K562 (cell line): Measurements from ENCODE around the gene LMO4. TPM values are rescaled to one million over a fixed set of nuclear protein-coding genes. Genes with fewer than 3 reads are reported as not detected.
A peak's percentile ranks its signal among the peaks of the same experiment; 100 is the strongest.

Source experiments
- ARID2 ChIP-seq: fragments of 450-650 bp; IDR thresholded peaks from 2 replicates; pipeline ENCODE4 v1.6.1; 2017; ENCODE audit warnings: antibody characterized with exemption, mild to moderate bottlenecking
- ATF1 ChIP-seq, 2 experiments: fragments of 450-650 bp in 1 of 2; IDR thresholded peaks; 2 replicates each; pipeline ENCODE4 v1.6.1; 2016; ENCODE audit warnings: missing compliant biosample characterization in 1 of 2, missing genetic modification characterization in 1 of 2
- BMI1 ChIP-seq: fragments of 150-350 bp; IDR thresholded peaks from 2 replicates; pipeline ENCODE4 v1.6.1; 2014; ENCODE audit warnings: low read length
- CXXC5 ChIP-seq: fragments of 250-450 bp; sonication (Bioruptor Pico); IDR thresholded peaks from 2 replicates; pipeline ENCODE4 v1.8.0; 2022; ENCODE audit warnings: inconsistent platforms, mild to moderate bottlenecking, moderate library complexity
- FOS ChIP-seq: IDR thresholded peaks from 3 replicates; pipeline ENCODE4 v1.6.1; 2011; ENCODE audit not compliant: insufficient read length; ENCODE audit errors: extremely low read depth
- GTF2F1 ChIP-seq: IDR thresholded peaks from 2 replicates; pipeline ENCODE4 v1.6.1; 2011; ENCODE audit warnings: low read depth, low read length, improper control_type of control experiment
- KHSRP ChIP-seq: fragments of 450-650 bp; IDR thresholded peaks from 2 replicates; pipeline ENCODE4 v1.6.1; 2017
- NFXL1 ChIP-seq: fragments of 450-650 bp; formaldehyde crosslinking; IDR thresholded peaks from 2 replicates; pipeline ENCODE4 v1.4.0; 2021; ENCODE audit warnings: mild to moderate bottlenecking
- POLR2AphosphoS5 ChIP-seq: IDR thresholded peaks from 2 replicates; pipeline ENCODE4 v1.6.1; 2011; ENCODE audit warnings: mild to moderate bottlenecking, low read depth, low read length, moderate library complexity; ENCODE audit not compliant: control insufficient read depth, insufficient read depth
- SIRT6 ChIP-seq: IDR thresholded peaks from one replicate; pipeline ENCODE4 v1.6.1; 2012; ENCODE audit warnings: low read depth, mild to moderate bottlenecking, control low read depth, inconsistent platforms, low read length, moderate library complexity
- SP1 ChIP-seq: sonication (generic); formaldehyde crosslinking; IDR thresholded peaks from 2 replicates; pipeline ENCODE4 v1.8.1; 2022; ENCODE audit warnings: mild to moderate bottlenecking, missing genetic modification reagents
- TAF7 ChIP-seq: fragments of 450-650 bp; IDR thresholded peaks from 2 replicates; pipeline ENCODE4 v1.6.1; 2016; ENCODE audit warnings: missing genetic modification characterization, missing compliant biosample characterization
- ZKSCAN1 ChIP-seq: fragments of 150-350 bp; IDR thresholded peaks from 2 replicates; pipeline ENCODE4 v1.6.1; 2016; ENCODE audit warnings: low read depth, low read length
- ZNF134 ChIP-seq: fragments of 250-450 bp; sonication (Bioruptor Pico); conservative IDR thresholded peaks from 2 replicates; pipeline ENCODE4 v1.4.0; 2020
- polyA plus RNA-seq, 8 experiments: library from polyadenylated mRNA; depleted of rRNA in 4 of 8; stranded (reverse) in 5 of 8; unstranded in 3 of 8; fragments of >200 nt; fragmentation: Nextera tagmentation in 2 of 8; fragmentation: Illumina TruSeq in 1 of 8; extraction: Ambion mirVana in 2 of 8; extraction: Trizol in 1 of 8; gene quantifications; 2 replicates each; pipeline versions ENCODE4 v1.2.1 to v1.2.3, GENCODE V29; 2011 to 2014; ENCODE audit warnings: inconsistent platforms in 1 of 8, missing spikeins in 1 of 8
- total RNA-seq, 7 experiments: library from RNA; depleted of rRNA in 6 of 7; stranded (reverse); fragments of >200 nt in 6 of 7; fragmentation: Illumina TruSeq in 2 of 7; extraction: Trizol in 2 of 7; gene quantifications; 2 replicates each; pipeline versions ENCODE4 v1.2.1 to v1.2.3, GENCODE V29; 2011 to 2021; ENCODE audit warnings: low replicate concordance in 1 of 7
- TF ChIP-seq, protein P1 (sequence below): fragments of 250-450 bp; sonication (Bioruptor Pico); IDR thresholded peaks from 2 replicates; pipeline ENCODE4 v1.4.0; 2020; ENCODE audit warnings: mild to moderate bottlenecking, moderate library complexity
- TF ChIP-seq, protein P2 (sequence below), 2 experiments: fragments of 450-650 bp in 1 of 2; sonication (generic) in 1 of 2; formaldehyde crosslinking in 1 of 2; IDR thresholded peaks; 2 replicates each; pipeline versions ENCODE4 v1.7.1 to v1.9.0; 2016 to 2022; ENCODE audit warnings: inconsistent platforms in 1 of 2, mild to moderate bottlenecking in 1 of 2, missing genetic modification reagents in 1 of 2
- TF ChIP-seq, protein P3 (sequence below): fragments of 450-650 bp; IDR thresholded peaks from 2 replicates; pipeline ENCODE4 v1.6.1; 2018; ENCODE audit warnings: mild to moderate bottlenecking, low read depth; ENCODE audit not compliant: partially characterized antibody

The LMO4 gene
- total and polyA plus RNA-seq, 9 of the 15 experiments (the other 6 are each of a cell fraction or from before 2014, with no cell fraction given): 3.1 to 35.3 (median 22.4) TPM

DNA sequence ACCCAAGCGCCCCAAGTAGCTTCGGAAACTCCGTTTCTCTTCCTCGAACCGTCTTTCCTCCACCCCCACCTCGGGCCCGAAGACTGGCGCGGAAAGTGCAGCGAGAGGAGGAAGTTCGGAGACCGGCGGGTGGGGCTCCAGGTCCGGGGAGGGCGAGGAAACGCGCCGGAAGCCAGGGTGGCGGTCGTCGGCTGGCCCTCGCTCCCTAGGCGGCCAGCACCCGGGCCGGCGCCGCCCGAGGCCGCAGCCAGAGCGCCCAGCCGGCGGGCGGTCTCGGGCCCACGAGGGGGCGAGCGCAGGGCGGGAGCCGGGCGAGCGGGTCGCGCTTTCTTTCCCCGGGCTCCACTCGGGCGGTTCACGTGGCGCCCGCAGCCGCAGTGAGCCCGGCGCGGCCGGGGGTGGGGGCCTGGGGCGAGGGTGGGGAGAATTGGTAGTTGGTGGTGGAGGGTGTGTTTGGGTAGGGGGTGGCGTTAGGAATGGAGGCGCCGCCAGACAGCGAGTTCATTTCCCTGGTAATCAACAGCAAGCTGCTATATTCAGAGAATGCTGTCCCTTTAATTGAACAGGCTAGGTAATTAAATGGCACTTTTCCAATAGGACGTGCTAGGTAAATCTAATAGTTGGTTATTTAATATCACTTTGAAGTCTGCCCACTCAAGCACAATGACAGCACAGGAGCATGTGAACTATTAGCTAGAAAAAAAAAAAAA, 6.7 kb downstream of the LMO4 start (continued):
- TF ChIP-seq, protein P1, sequence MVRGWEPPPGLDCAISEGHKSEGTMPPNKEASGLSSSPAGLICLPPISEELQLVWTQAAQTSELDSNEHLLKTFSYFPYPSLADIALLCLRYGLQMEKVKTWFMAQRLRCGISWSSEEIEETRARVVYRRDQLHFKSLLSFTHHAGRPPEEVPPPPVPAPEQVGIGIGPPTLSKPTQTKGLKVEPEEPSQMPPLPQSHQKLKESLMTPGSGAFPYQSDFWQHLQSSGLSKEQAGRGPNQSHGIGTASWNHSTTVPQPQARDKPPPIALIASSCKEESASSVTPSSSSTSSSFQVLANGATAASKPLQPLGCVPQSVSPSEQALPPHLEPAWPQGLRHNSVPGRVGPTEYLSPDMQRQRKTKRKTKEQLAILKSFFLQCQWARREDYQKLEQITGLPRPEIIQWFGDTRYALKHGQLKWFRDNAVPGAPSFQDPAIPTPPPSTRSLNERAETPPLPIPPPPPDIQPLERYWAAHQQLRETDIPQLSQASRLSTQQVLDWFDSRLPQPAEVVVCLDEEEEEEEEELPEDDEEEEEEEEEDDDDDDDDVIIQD (CRISPR knock-in tag): no peak
- TF ChIP-seq GTF2F1: no peak
- TF ChIP-seq ARID2: no peak
- no peak for TF ChIP-seq TAF7 (tag)
- no peak for TF ChIP-seq ZNF134
- TF ChIP-seq ZKSCAN1: no peak
- no peak for TF ChIP-seq BMI1
- TF ChIP-seq FOS: no peak
- TF ChIP-seq, protein P2, sequence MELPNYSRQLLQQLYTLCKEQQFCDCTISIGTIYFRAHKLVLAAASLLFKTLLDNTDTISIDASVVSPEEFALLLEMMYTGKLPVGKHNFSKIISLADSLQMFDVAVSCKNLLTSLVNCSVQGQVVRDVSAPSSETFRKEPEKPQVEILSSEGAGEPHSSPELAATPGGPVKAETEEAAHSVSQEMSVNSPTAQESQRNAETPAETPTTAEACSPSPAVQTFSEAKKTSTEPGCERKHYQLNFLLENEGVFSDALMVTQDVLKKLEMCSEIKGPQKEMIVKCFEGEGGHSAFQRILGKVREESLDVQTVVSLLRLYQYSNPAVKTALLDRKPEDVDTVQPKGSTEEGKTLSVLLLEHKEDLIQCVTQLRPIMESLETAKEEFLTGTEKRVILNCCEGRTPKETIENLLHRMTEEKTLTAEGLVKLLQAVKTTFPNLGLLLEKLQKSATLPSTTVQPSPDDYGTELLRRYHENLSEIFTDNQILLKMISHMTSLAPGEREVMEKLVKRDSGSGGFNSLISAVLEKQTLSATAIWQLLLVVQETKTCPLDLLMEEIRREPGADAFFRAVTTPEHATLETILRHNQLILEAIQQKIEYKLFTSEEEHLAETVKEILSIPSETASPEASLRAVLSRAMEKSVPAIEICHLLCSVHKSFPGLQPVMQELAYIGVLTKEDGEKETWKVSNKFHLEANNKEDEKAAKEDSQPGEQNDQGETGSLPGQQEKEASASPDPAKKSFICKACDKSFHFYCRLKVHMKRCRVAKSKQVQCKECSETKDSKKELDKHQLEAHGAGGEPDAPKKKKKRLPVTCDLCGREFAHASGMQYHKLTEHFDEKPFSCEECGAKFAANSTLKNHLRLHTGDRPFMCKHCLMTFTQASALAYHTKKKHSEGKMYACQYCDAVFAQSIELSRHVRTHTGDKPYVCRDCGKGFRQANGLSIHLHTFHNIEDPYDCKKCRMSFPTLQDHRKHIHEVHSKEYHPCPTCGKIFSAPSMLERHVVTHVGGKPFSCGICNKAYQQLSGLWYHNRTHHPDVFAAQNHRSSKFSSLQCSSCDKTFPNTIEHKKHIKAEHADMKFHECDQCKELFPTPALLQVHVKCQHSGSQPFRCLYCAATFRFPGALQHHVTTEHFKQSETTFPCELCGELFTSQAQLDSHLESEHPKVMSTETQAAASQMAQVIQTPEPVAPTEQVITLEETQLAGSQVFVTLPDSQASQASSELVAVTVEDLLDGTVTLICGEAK (IDR thresholded peaks at IDR 0.05): no peak
- TF ChIP-seq, protein P2 (CRISPR knock-in tag; IDR thresholded peaks at IDR 0.05): no peak
- TF ChIP-seq KHSRP: no peak
- TF ChIP-seq SIRT6: no peak
- TF ChIP-seq SP1 (CRISPR knock-in tag): no peak
- TF ChIP-seq ATF1 (CRISPR knock-in tag; IDR thresholded peaks at IDR 0.05): no peak
- no peak for TF ChIP-seq ATF1 (tag; IDR thresholded peaks at IDR 0.05)
- peak; percentile 72 for TF ChIP-seq CXXC5 (CRISPR knock-in tag)
- no peak for TF ChIP-seq NFXL1
- TF ChIP-seq, protein P3, sequence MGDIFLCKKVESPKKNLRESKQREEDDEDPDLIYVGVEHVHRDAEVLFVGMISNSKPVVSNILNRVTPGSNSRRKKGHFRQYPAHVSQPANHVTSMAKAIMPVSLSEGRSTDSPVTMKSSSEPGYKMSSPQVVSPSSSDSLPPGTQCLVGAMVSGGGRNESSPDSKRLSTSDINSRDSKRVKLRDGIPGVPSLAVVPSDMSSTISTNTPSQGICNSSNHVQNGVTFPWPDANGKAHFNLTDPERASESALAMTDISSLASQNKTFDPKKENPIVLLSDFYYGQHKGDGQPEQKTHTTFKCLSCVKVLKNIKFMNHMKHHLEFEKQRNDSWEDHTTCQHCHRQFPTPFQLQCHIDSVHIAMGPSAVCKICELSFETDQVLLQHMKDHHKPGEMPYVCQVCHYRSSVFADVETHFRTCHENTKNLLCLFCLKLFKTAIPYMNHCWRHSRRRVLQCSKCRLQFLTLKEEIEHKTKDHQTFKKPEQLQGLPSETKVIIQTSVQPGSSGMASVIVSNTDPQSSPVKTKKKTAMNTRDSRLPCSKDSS: no peak
- 0 out of 2 replicates have a peak, but pooled peaks have one; percentile 33 for TF ChIP-seq POLR2AphosphoS5
